Peyer's patch (tissue), 4 donors: Measurements from ENCODE around the gene CACNG8. TPM values are rescaled to one million over a fixed set of nuclear protein-coding genes. Genes with fewer than 3 reads are reported as not detected.

Experiments used
- DNase-seq, 3 donors: peaks; one replicate each; pipeline ENCODE4 v3.0.0-alpha.2; 2017 to 2019
- H3K27ac ChIP-seq, 4 donors: fragments of 200-600 bp; sonication (generic); one replicate each; pipeline ENCODE4 v1.5.1; 2016 to 2019
- H3K27me3 ChIP-seq, 2 donors: fragments of 200-600 bp; sonication (generic); one replicate each; pipeline ENCODE4 v1.5.1; 2019
- H3K36me3 ChIP-seq, 3 donors: fragments of 200-600 bp; sonication (generic); one replicate each; pipeline ENCODE4 v1.5.1; 2016 to 2019
- H3K4me1 ChIP-seq, 4 donors: fragments of 200-600 bp; sonication (generic); one replicate each; pipeline ENCODE4 v1.5.1; 2016 to 2019
- H3K4me3 ChIP-seq, 4 donors: fragments of 200-600 bp; sonication (generic); 1 replicate in 3 of 4; 2 replicates in 1 of 4; pipeline ENCODE4 v1.5.1; 2016 to 2019; ENCODE audit warnings: mild to moderate bottlenecking in 1 of 4
- H3K9me3 ChIP-seq, 4 donors: fragments of 200-600 bp; sonication (generic); one replicate each; pipeline ENCODE4 v1.5.1; 2016 to 2019; ENCODE audit warnings: mild to moderate bottlenecking in 1 of 4
- POLR2A ChIP-seq, 2 donors: fragments of 450-650 bp; IDR thresholded peaks; one replicate each; pipeline ENCODE4 v1.5.1; 2017; ENCODE audit warnings: antibody characterized with exemption in 2 of 2, mild to moderate bottlenecking in 2 of 2, moderate library complexity in 2 of 2
- total RNA-seq, 4 donors: library from RNA; depleted of rRNA; stranded (reverse); fragments of >200 nt; gene quantifications; one replicate each; pipeline ENCODE4 v1.1.0, GENCODE V29; 2016
- TF ChIP-seq, protein P1 (sequence below), 6 experiments: fragments of 450-650 bp in 4 of 6; fragments of 200-600 bp in 2 of 6; sonication (generic) in 1 of 6; IDR thresholded peaks; one replicate each; pipeline ENCODE4 v1.5.1; 2017 to 2019; ENCODE audit warnings: antibody characterized with exemption in 6 of 6, mild to moderate bottlenecking in 3 of 6, moderate library complexity in 1 of 6

Gene CACNG8
- total RNA-seq, 4 donors from 2014 or later: not detected

DNA sequence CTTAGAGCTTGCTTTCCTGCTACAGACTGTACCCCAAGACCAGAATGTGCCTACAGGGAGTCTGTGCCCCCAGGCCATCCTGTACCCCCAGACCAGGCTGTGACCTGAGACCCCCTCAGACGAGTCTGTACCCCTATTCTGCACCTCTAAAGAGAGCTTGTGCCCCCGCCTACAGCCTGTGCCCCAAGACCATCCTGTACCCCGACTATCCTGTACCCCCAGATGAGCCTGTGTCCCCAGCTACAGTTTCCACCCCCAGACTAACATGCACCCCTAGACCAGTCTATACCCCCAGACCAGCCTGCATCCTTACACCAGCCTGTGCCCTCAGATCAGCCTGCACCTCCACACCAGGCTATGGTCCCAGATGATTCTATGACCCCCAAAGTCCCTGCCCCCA, 30.7 kb downstream of the CACNG8 start:
- Histone ChIP-seq H3K4me3 (no peak overlapping the region), H3K4me1 (peaks cover 0 to 8% (median 0%) of the 10 kb centered on the region in 4 donors), H3K36me3 (no peaks in the 10 kb centered on the region), H3K27me3 (peaks cover 0 to 6% of the 10 kb centered on the region in 2 donors), H3K9me3 (no peaks in the 10 kb centered on the region), H3K27ac (no peak overlapping the region)
- no peak for TF ChIP-seq POLR2A (IDR thresholded peaks at IDR 0.05)
- TF ChIP-seq, protein P1, sequence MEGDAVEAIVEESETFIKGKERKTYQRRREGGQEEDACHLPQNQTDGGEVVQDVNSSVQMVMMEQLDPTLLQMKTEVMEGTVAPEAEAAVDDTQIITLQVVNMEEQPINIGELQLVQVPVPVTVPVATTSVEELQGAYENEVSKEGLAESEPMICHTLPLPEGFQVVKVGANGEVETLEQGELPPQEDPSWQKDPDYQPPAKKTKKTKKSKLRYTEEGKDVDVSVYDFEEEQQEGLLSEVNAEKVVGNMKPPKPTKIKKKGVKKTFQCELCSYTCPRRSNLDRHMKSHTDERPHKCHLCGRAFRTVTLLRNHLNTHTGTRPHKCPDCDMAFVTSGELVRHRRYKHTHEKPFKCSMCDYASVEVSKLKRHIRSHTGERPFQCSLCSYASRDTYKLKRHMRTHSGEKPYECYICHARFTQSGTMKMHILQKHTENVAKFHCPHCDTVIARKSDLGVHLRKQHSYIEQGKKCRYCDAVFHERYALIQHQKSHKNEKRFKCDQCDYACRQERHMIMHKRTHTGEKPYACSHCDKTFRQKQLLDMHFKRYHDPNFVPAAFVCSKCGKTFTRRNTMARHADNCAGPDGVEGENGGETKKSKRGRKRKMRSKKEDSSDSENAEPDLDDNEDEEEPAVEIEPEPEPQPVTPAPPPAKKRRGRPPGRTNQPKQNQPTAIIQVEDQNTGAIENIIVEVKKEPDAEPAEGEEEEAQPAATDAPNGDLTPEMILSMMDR (IDR thresholded peaks at IDR 0.05): no peak
- no peak for DNase-seq

DNA sequence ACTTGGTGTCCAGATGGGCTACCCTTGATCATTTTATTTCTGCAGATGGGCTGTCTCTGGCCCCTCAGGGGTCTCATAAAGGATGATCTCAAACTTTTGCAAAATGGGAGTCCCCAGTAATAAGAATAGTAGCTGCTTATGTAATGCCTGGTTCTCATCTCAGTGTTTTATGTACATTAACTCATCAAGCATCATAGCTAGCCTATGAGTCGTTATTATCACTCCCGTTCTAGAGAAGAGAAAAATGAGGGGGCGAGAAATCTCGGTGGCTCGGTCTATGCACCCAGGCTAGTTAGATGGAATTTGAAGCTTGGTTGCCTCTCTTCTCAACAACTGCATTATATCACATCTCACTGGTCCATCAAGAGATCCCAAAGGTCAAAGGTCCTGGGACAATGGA, 32.1 kb downstream of the CACNG8 start:
- TF ChIP-seq, protein P1 (IDR thresholded peaks at IDR 0.05): no peak
- no peak for TF ChIP-seq POLR2A (IDR thresholded peaks at IDR 0.05)
- no peak overlapping the region for H3K4me3 ChIP-seq
- H3K36me3 ChIP-seq: no peaks in the 10 kb centered on the region
- no peaks in the 10 kb centered on the region for H3K9me3 ChIP-seq
- no peak for DNase-seq
- peaks cover 0 to 8% (median 0%) of the 10 kb centered on the region in 4 donors for H3K4me1 ChIP-seq
- peaks cover 0 to 6% of the 10 kb centered on the region in 2 donors for H3K27me3 ChIP-seq
- H3K27ac ChIP-seq: no peak overlapping the region

DNA sequence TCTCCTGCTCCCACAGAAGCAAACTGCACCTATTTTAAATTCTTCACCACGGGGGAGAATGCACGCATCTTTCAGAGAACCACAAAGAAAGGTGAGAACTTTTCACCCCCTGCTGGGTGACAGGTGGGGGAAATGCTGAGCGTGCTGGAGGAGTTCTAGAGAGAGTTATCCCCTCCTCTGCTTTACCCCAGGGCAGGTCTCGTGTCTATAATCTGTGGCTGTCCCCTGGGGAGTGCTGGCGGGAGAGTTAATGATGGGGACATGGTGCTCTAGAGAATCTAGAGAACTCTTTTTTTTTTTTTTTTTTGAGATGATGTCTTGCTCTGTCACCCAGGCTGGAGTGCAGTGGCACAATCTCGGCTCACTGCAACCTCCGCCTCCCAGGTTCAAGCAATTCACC, 35.5 kb downstream of the CACNG8 start:
- TF ChIP-seq, protein P1 (IDR thresholded peaks at IDR 0.05): no peak
- TF ChIP-seq POLR2A (IDR thresholded peaks at IDR 0.05): no peak
- Histone ChIP-seq H3K27ac (no peak overlapping the region), H3K9me3 (no peaks in the 10 kb centered on the region), H3K4me1 (no peaks in the 10 kb centered on the region), H3K4me3 (no peak overlapping the region), H3K27me3 (no peaks in the 10 kb centered on the region), H3K36me3 (no peaks in the 10 kb centered on the region)
- no peak for DNase-seq

DNA sequence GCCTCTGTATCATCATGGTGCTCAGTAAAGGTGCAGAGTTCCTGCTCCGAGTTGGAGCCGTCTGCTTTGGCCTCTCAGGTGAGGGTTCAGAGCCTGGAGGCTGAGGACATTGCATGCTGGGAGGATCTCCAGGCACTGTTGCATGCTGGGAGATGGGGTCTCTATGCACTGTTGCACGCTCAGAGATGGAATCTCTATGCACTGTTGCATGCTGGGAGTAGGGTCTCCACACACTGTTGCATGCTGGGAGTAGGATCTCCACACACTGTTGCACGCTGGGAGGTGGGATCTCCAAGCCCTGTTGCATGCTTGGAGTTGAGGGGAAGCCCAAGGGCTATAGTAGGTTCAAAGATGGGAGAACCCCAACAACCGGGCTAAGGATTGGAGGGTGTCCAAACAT, 37.0 kb downstream of the CACNG8 start:
- H3K9me3 ChIP-seq: no peaks in the 10 kb centered on the region
- no peaks in the 10 kb centered on the region for H3K27me3 ChIP-seq
- H3K4me1 ChIP-seq: no peaks in the 10 kb centered on the region
- H3K4me3 ChIP-seq: no peak overlapping the region
- H3K27ac ChIP-seq: no peak overlapping the region
- H3K36me3 ChIP-seq: no peaks in the 10 kb centered on the region
- no peak for DNase-seq
- no peak for TF ChIP-seq POLR2A (IDR thresholded peaks at IDR 0.05)
- TF ChIP-seq, protein P1 (IDR thresholded peaks at IDR 0.05): no peak

DNA sequence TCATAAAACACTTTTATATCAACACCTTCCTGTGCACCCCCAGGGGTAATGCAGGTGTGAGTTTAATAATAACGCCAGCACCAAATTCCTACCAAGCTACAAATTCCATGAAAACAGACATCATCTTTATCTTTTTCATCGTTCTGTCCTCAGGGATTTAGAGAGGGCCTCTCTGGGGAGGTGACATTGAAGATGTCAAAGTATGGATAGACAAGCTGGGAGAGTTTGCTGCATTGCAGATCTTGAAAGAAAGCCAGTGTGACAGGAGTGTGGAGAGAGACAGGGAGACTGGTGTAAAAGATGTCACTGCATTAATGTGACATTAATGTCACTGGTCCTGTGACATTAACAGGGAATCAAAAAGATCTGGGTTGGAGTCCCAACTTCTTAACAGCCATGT, 38.8 kb downstream of the CACNG8 start:
- no peaks in the 10 kb centered on the region for H3K27me3 ChIP-seq

More for the DNA sequence above, 38.8 kb downstream of the CACNG8 start:
- H3K36me3 ChIP-seq: no peaks in the 10 kb centered on the region
- no peak overlapping the region for H3K4me3 ChIP-seq
- no peak for DNase-seq
- H3K4me1 ChIP-seq: no peaks in the 10 kb centered on the region
- no peak overlapping the region for H3K27ac ChIP-seq
- no peaks in the 10 kb centered on the region for H3K9me3 ChIP-seq
- TF ChIP-seq POLR2A (IDR thresholded peaks at IDR 0.05): no peak
- TF ChIP-seq, protein P1 (IDR thresholded peaks at IDR 0.05): no peak
